Endothelial cell (in vitro differentiated cells): ENCODE results near the gene CXCL14. TPM values are rescaled to one million over a fixed set of nuclear protein-coding genes. Genes with fewer than 3 reads are reported as not detected.

ENCODE experiments used
- DNase-seq: peaks from one replicate; pipeline ENCODE4 v3.0.0; 2021; ENCODE audit warnings: low spot score
- H3K27ac Mint-ChIP-seq: one replicate; pipeline ENCODE4 v1.8.0; 2021; ENCODE audit warnings: mixed read lengths, inconsistent platforms; ENCODE audit not compliant: unreplicated experiment
- H3K27me3 Mint-ChIP-seq: one replicate; pipeline ENCODE4 v1.8.0; 2021; ENCODE audit warnings: mild to moderate bottlenecking, moderate library complexity, mixed read lengths, inconsistent platforms; ENCODE audit not compliant: unreplicated experiment
- H3K36me3 Mint-ChIP-seq: one replicate; pipeline ENCODE4 v1.8.0; 2021; ENCODE audit warnings: mild to moderate bottlenecking, low read depth, mixed read lengths, inconsistent platforms; ENCODE audit not compliant: unreplicated experiment
- H3K4me1 Mint-ChIP-seq: one replicate; pipeline ENCODE4 v1.8.0; 2021; ENCODE audit warnings: mild to moderate bottlenecking, mixed read lengths, inconsistent platforms; ENCODE audit not compliant: unreplicated experiment
- H3K4me3 Mint-ChIP-seq: one replicate; pipeline ENCODE4 v1.8.0; 2021; ENCODE audit warnings: mild to moderate bottlenecking, mixed read lengths, inconsistent platforms; ENCODE audit not compliant: unreplicated experiment
- H3K9me3 Mint-ChIP-seq: one replicate; pipeline ENCODE4 v1.8.0; 2021; ENCODE audit warnings: mixed read lengths, inconsistent platforms; ENCODE audit not compliant: unreplicated experiment
- total RNA-seq: library from RNA; stranded (reverse); fragmentation: NEBNext Ultra II Directional; extraction: Animal tissue kit (Norgen Biotek cat#: 25700); gene quantifications from one replicate; pipeline ENCODE4 v1.2.1, GENCODE V29; 2021; ENCODE audit not compliant: unreplicated experiment
- TF ChIP-seq, protein P1 (sequence below): fragments of 200-600 bp; sonication (generic); IDR thresholded peaks from one replicate; pipeline ENCODE4 v1.5.0; 2021; ENCODE audit warnings: antibody characterized with exemption; ENCODE audit not compliant: unreplicated experiment

CXCL14 gene
- total RNA-seq, 1 donor from 2014 or later, result 0.13 TPM

DNA sequence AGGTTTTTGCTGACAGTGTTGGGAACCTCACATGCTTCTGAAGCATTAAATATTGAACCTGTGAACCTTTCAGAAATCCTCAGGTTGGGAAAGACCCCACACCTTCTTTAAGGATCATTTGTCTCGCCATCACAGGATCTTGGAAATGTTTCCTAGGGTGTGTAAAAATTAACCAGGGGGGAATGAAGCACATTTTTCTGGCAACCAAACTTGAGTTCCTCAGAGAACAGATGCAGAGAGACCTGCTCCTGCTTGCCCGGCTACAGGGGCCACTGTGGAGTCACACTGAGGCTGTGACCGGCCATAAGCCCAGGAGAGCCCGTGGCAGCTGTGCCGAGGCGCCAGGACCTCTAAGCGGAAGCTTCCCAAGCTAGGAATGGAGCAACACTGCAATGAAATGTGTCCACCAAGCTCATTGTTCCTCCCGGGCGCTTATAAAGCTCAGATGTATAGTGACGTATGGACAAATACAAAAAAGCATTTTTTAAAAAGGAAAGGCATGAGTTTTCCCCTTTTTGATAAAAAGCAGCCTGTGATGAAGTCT is 7.7 kb downstream of the CXCL14 start:
- Mint-ChIP-seq H3K4me3 (no peak overlapping the region), H3K4me1 (no peaks in the 10 kb centered on the region), H3K36me3 (no peaks in the 10 kb centered on the region), H3K27me3 (peaks cover 5% of the 10 kb centered on the region), H3K27ac (no peak overlapping the region), H3K9me3 (no peaks in the 10 kb centered on the region)
- TF ChIP-seq, protein P1, sequence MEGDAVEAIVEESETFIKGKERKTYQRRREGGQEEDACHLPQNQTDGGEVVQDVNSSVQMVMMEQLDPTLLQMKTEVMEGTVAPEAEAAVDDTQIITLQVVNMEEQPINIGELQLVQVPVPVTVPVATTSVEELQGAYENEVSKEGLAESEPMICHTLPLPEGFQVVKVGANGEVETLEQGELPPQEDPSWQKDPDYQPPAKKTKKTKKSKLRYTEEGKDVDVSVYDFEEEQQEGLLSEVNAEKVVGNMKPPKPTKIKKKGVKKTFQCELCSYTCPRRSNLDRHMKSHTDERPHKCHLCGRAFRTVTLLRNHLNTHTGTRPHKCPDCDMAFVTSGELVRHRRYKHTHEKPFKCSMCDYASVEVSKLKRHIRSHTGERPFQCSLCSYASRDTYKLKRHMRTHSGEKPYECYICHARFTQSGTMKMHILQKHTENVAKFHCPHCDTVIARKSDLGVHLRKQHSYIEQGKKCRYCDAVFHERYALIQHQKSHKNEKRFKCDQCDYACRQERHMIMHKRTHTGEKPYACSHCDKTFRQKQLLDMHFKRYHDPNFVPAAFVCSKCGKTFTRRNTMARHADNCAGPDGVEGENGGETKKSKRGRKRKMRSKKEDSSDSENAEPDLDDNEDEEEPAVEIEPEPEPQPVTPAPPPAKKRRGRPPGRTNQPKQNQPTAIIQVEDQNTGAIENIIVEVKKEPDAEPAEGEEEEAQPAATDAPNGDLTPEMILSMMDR, result no peak
- DNase-seq, result no peak

DNA sequence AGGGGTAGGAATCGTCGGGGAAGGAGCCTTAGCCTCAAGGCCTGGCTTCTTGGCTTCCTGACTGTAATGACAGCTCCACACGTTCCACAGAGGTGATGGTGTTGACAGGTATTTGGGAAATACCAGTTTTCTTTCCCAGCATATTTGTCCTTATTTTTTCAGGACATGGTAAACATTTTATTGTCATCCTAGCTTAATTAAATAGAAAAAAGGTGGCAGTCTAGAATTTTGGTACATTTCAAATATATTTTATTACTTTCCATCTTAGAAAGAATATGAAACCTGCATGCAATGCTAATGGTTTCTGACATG is 8.4 kb downstream of the CXCL14 start:
- Mint-ChIP-seq H3K36me3 (no peaks in the 10 kb centered on the region), H3K27ac (no peak overlapping the region), H3K4me1 (no peaks in the 10 kb centered on the region), H3K27me3 (peaks cover 5% of the 10 kb centered on the region), H3K4me3 (no peak overlapping the region), H3K9me3 (no peaks in the 10 kb centered on the region)
- TF ChIP-seq, protein P1, result no peak
- no peak for DNase-seq

- Mint-ChIP-seq H3K4me3 (no peak overlapping the region), H3K9me3 (no peaks in the 10 kb centered on the region), H3K27me3 (peaks cover 5% of the 10 kb centered on the region), H3K4me1 (no peaks in the 10 kb centered on the region), H3K27ac (no peak overlapping the region), H3K36me3 (no peaks in the 10 kb centered on the region)
- TF ChIP-seq, protein P1, result peak; percentile 44
- DNase-seq, result peak; percentile 72
Observed at GRCh38 chr5:135569755-135570452, 8.9 kb downstream of the CXCL14 start.

DNA sequence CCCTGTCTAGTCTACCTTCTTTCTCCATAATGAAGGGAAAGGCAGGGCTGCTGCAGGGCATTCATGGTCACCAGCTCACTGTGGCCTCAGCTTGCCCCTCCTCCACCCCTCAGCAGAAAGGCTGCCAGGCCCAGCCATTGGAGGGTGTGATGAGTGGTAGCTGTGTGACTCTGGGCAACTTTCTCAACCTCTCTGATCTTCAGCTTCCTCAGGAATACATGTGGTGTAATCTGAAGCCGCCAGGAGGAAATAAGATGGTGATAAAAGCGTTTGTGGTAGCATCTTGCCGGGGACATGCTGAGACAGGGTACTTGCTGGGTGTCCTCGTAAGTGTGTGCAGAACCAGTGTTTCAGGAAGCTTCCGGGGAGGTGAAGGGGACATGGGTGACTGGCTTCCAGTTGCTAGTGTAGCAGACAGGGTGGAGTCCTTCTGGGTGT is 9.8 kb downstream of the CXCL14 start:
- TF ChIP-seq, protein P1, result no peak
- peaks cover 6% of the 10 kb centered on the region for H3K27me3 Mint-ChIP-seq
- no peaks in the 10 kb centered on the region for H3K4me1 Mint-ChIP-seq
- H3K27ac Mint-ChIP-seq, result no peak overlapping the region
- H3K9me3 Mint-ChIP-seq, result no peaks in the 10 kb centered on the region
- H3K36me3 Mint-ChIP-seq, result no peaks in the 10 kb centered on the region
- no peak overlapping the region for H3K4me3 Mint-ChIP-seq
- no peak for DNase-seq

DNA sequence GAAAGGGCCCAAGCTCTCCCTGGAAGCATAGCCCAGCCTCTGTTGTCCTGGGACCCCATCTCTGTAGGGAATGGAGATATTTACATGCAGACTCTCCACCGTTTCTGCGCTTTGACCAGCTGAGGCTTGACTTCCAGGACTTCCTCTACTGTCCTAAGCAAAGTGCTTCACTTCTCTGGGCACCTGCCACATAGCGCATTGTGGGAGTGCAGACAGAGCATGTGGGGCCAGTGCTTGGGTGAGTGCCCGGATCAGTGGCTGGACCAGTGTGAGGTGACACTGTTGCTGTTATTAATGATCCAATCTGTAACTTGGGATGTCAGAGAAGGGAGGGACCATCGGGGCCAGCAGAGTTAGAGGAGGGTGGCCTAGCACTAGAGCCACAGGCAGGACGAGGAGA is 10.5 kb downstream of the CXCL14 start:
- no peaks in the 10 kb centered on the region for H3K4me1 Mint-ChIP-seq
- peaks cover 6% of the 10 kb centered on the region for H3K27me3 Mint-ChIP-seq
- H3K27ac Mint-ChIP-seq, result no peak overlapping the region
- H3K36me3 Mint-ChIP-seq, result no peaks in the 10 kb centered on the region
- TF ChIP-seq, protein P1, result no peak
- H3K9me3 Mint-ChIP-seq, result no peaks in the 10 kb centered on the region
- H3K4me3 Mint-ChIP-seq, result no peak overlapping the region
- DNase-seq, result no peak
